Loucy (cell line): Measurements from ENCODE around the gene NUDT1.

ENCODE experiments used
- H2AFZ ChIP-seq: fragments of 200-600 bp; sonication (generic); 2 replicates; pipeline ENCODE4 v1.6.0; 2016; ENCODE audit warnings: antibody characterized with exemption, mild to moderate bottlenecking, low read length, moderate library complexity
- H3F3A ChIP-seq: fragments of 200-600 bp; 2 replicates; pipeline ENCODE4 v1.6.0; 2016; ENCODE audit warnings: antibody characterized with exemption, low read depth, mild to moderate bottlenecking
- H3K27me3 ChIP-seq: fragments of 200-600 bp; sonication (generic); 2 replicates; pipeline ENCODE4 v1.6.1; 2014; ENCODE audit warnings: low read length, mild to moderate bottlenecking; ENCODE audit not compliant: insufficient read depth, poor library complexity, severe bottlenecking
- H3K36me3 ChIP-seq: fragments of 200-600 bp; sonication (generic); 2 replicates; pipeline ENCODE4 v1.6.1; 2016; ENCODE audit warnings: low read length; ENCODE audit not compliant: insufficient read depth
- H3K4me1 ChIP-seq: fragments of 200-600 bp; sonication (generic); 2 replicates; pipeline ENCODE4 v1.5.1; 2014; ENCODE audit warnings: low read length, mild to moderate bottlenecking; ENCODE audit not compliant: insufficient read depth, poor library complexity, severe bottlenecking
- H3K4me2 ChIP-seq: fragments of 200-600 bp; sonication (generic); 2 replicates; pipeline ENCODE4 v1.6.0; 2014; ENCODE audit warnings: antibody characterized with exemption, low read length, low read depth, mild to moderate bottlenecking; ENCODE audit not compliant: poor library complexity, severe bottlenecking
- H3K4me3 ChIP-seq: fragments of 200-600 bp; sonication (generic); 2 replicates; pipeline ENCODE4 v1.5.1; 2014; ENCODE audit warnings: low read length, mild to moderate bottlenecking, mixed read lengths; ENCODE audit not compliant: poor library complexity, severe bottlenecking
- H3K79me2 ChIP-seq: fragments of 200-600 bp; sonication (generic); 2 replicates; pipeline ENCODE4 v1.6.1; 2014; ENCODE audit warnings: low read length; ENCODE audit not compliant: insufficient read depth
- H3K9ac ChIP-seq: fragments of 200-600 bp; sonication (generic); 2 replicates; pipeline ENCODE4 v1.6.0; 2014; ENCODE audit warnings: mild to moderate bottlenecking, low read depth, low read length, moderate library complexity; ENCODE audit not compliant: poor library complexity, severe bottlenecking
- H3K9me2 ChIP-seq: fragments of 200-600 bp; sonication (generic); replicated peaks from 2 replicates; pipeline ENCODE4 v1.6.1; 2016; ENCODE audit warnings: low read depth, low read length, mixed read lengths
- H3K9me3 ChIP-seq: fragments of 200-600 bp; sonication (generic); 2 replicates; pipeline ENCODE4 v1.6.1; 2014; ENCODE audit warnings: mild to moderate bottlenecking, antibody characterized with exemption, low read length, low read depth; ENCODE audit not compliant: insufficient read depth
- H4K20me1 ChIP-seq: fragments of 200-600 bp; sonication (generic); 2 replicates; pipeline ENCODE4 v1.6.0; 2014; ENCODE audit warnings: antibody characterized with exemption, low read length, mild to moderate bottlenecking; ENCODE audit not compliant: insufficient read depth, poor library complexity, severe bottlenecking
- EZH2phosphoT487 ChIP-seq: fragments of 200-600 bp; IDR thresholded peaks from 2 replicates; pipeline ENCODE4 v1.6.1; 2018; ENCODE audit warnings: antibody characterized with exemption, mild to moderate bottlenecking, moderate library complexity, borderline replicate concordance
- TF ChIP-seq, protein P1 (sequence below): fragments of 200-600 bp; sonication (generic); conservative IDR thresholded peaks from 2 replicates; pipeline ENCODE4 v1.5.1; 2014; ENCODE audit warnings: mild to moderate bottlenecking, antibody characterized with exemption, low read length

The NUDT1 gene

DNA sequence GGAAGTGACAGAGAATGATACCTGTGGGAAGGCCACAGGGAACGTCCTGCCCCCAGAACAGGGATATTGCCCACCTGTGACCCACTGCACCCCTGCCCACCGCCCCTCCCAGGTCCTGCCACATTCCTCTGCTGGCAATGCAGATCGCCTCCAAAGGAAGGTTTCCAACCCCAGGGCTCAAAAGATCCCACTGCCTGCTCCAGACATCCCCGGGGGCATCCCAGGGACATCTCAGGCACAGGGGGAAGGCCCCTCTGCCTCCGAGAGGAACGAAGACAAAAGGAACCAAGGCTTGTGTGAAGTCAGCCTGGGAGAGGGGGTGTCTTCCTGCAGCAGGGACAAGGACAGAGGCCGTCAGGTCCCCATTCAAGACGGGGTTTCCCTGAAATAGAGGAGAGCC, 28.5 kb downstream of the NUDT1 start:
- no peaks in the 10 kb centered on the region for H3K79me2 ChIP-seq
- H4K20me1 ChIP-seq = no peaks in the 10 kb centered on the region
- H3K4me2 ChIP-seq = no peak overlapping the region
- peaks cover 6% of the 10 kb centered on the region; the same call in 1 of the 2 replicates for H3K36me3 ChIP-seq
- H3K9me3 ChIP-seq = no peaks in the 10 kb centered on the region
- no peaks in the 10 kb centered on the region for H3K27me3 ChIP-seq
- no peak overlapping the region for H3K4me3 ChIP-seq
- no peaks in the 10 kb centered on the region for H3F3A ChIP-seq
- H3K9me2 ChIP-seq = no peaks in the 10 kb centered on the region
- no peak overlapping the region for H3K9ac ChIP-seq
- TF ChIP-seq, protein P1, sequence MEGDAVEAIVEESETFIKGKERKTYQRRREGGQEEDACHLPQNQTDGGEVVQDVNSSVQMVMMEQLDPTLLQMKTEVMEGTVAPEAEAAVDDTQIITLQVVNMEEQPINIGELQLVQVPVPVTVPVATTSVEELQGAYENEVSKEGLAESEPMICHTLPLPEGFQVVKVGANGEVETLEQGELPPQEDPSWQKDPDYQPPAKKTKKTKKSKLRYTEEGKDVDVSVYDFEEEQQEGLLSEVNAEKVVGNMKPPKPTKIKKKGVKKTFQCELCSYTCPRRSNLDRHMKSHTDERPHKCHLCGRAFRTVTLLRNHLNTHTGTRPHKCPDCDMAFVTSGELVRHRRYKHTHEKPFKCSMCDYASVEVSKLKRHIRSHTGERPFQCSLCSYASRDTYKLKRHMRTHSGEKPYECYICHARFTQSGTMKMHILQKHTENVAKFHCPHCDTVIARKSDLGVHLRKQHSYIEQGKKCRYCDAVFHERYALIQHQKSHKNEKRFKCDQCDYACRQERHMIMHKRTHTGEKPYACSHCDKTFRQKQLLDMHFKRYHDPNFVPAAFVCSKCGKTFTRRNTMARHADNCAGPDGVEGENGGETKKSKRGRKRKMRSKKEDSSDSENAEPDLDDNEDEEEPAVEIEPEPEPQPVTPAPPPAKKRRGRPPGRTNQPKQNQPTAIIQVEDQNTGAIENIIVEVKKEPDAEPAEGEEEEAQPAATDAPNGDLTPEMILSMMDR = no peak
- TF ChIP-seq EZH2phosphoT487 = no peak
- no peak overlapping the region for H2AFZ ChIP-seq
- H3K4me1 ChIP-seq = no peaks in the 10 kb centered on the region

DNA sequence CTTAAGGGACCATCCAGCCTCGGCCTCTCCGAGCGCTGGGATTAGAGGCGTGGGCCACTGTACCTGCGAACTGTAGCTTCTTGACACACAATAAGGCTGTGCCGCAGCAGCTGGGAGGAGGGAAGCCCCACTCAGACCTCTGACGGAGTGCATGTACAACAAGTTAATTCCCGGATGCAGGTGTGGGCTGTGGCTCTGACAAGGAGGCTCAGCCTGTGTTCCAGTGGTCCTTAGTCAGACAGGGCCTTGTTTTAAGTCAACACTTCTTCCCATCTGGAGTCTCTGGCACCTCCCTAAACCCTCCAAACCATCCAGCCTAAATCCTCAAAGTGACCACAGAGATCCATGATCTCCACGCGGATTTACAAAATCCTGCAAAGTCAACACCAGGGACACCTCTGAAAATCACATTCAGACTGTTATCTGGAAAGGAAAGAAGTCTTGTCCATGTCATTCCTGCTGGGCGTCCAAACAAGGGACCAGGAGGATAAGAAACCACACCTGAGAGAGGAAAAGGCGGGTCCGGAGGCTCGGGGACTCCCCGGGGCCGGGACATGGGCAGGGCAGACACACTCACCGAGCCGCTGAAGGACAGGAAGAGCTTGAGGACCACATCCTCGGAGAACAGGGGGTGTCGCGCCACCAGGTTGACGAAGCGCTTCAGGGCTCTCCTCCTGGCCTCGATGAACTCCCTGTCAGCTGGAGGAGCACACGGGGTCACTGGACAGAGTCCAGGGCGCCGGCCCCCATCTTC, 29.4 kb downstream of the NUDT1 start:
- Histone ChIP-seq H2AFZ (no peak overlapping the region), H3F3A (no peaks in the 10 kb centered on the region), H4K20me1 (no peaks in the 10 kb centered on the region), H3K4me1 (no peaks in the 10 kb centered on the region), H3K36me3 (peaks cover 6% of the 10 kb centered on the region; the same call in 1 of the 2 replicates), H3K9ac (no peak overlapping the region), H3K9me3 (no peaks in the 10 kb centered on the region), H3K4me2 (no peak overlapping the region), H3K9me2 (no peaks in the 10 kb centered on the region), H3K79me2 (no peaks in the 10 kb centered on the region), H3K4me3 (no peak overlapping the region), H3K27me3 (no peaks in the 10 kb centered on the region)
- TF ChIP-seq, protein P1 = no peak
- no peak for TF ChIP-seq EZH2phosphoT487

DNA sequence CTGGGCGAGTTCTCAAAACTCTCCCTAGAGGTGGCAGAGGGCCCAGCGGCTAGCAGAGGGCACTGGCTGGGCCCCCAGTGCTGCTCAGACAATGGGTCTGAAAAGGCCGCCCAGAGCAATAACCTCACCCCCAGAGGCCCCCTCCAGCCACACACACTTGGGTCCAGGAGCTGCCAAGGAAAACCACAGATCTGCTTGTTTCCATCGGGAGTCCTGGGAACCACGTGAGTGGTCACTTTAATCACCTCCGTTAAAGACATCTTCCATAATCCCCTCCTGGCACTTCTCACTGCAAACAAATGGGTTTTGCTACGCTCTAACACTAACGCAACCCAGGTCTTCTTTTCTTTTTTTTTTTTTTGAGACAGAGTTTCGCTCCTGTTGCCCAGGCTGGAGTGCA, 30.0 kb downstream of the NUDT1 start:
- no peak for TF ChIP-seq EZH2phosphoT487
- TF ChIP-seq, protein P1 = no peak
- Histone ChIP-seq H3K4me3 (no peak overlapping the region), H3K9me3 (no peaks in the 10 kb centered on the region), H3K36me3 (peaks cover 8% of the 10 kb centered on the region; the same call in 1 of the 2 replicates), H4K20me1 (no peaks in the 10 kb centered on the region), H3K4me1 (no peaks in the 10 kb centered on the region), H3K9me2 (no peaks in the 10 kb centered on the region), H2AFZ (no peak overlapping the region), H3F3A (no peaks in the 10 kb centered on the region), H3K9ac (no peak overlapping the region), H3K79me2 (no peaks in the 10 kb centered on the region), H3K4me2 (no peak overlapping the region), H3K27me3 (no peaks in the 10 kb centered on the region)
